LHCN-M2 (cell line): Measurements from ENCODE around the gene NOTUM. TPM values are rescaled to one million over a fixed set of nuclear protein-coding genes. Genes with fewer than 3 reads are reported as not detected.
"Not testable (repeated sequence)": the region's sequence is repeated elsewhere in the genome, so short reads cannot be mapped to it uniquely, and the experiment has no call there.

Source experiments
- DNase-seq: peaks from one replicate; pipeline ENCODE4 v3.0.0-alpha.2; 2012; ENCODE audit warnings: low read depth
- total RNA-seq: library from RNA; depleted of rRNA; stranded (reverse); fragments of >200 nt; gene quantifications from 2 replicates; pipeline ENCODE4 v1.2.3, GENCODE V29; 2014

NOTUM gene
- total RNA-seq, 1 experiment from 2014 or later: 0.75 TPM

DNA sequence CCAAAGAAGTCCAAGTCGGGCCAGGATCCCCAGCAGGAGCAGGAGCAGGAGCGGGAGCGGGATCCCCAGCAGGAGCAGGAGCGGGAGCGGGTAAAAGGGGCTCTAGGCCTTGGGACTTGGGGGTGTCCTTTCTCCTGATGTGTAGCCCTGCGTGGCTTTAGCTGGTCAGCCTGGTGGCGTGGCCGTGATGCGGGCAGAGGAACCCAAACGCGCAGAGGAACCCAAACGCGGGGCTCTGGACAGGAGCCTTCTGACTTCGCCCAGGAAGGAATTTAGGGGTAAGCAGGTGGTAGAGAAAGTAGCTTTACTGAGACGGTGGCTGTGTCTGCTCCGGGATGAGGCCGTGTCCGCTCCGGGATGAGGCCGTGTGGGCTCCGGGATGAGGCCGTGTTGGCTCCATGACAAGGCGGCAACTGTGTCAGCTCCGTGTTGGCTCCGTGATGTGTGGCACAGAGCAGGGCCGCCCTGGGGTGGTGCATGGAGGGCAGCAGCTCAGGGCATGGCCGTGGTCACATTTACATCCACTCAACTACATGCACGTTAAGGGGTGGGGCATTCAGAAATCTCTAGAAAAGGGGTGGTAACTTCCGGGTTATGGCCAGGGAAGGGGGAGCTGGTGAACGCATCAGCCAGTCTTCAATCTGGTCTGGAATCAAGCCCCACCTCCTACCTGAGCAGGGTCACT, 35.9 kb upstream of the NOTUM start:
- no peak for DNase-seq

DNA sequence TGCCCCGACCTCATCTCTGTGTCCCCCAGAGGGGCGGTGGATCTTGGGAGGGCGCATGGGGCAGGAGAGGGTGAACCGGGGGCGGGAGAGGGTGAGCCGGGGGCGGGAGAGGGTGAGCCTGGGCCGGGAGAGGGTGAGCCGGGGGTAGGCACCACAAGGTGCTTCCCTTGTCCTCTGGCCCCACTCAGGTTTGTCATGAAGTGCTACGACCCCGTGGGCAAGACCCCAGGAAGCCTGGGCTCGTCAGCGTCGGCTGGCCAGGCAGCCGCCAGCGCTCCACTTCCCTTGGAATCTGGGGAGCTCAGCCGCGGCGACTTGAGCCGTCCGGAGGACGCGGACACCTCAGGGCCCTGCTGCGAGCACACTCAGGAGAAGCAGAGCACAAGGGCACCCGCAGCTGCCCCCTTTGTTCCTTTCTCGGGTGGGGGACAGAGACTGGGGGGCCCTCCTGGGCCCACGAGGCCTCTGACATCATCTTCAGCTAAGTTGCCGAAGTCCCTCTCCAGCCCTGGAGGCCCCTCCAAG, 35.3 kb upstream of the NOTUM start:
- no peak for DNase-seq

DNA sequence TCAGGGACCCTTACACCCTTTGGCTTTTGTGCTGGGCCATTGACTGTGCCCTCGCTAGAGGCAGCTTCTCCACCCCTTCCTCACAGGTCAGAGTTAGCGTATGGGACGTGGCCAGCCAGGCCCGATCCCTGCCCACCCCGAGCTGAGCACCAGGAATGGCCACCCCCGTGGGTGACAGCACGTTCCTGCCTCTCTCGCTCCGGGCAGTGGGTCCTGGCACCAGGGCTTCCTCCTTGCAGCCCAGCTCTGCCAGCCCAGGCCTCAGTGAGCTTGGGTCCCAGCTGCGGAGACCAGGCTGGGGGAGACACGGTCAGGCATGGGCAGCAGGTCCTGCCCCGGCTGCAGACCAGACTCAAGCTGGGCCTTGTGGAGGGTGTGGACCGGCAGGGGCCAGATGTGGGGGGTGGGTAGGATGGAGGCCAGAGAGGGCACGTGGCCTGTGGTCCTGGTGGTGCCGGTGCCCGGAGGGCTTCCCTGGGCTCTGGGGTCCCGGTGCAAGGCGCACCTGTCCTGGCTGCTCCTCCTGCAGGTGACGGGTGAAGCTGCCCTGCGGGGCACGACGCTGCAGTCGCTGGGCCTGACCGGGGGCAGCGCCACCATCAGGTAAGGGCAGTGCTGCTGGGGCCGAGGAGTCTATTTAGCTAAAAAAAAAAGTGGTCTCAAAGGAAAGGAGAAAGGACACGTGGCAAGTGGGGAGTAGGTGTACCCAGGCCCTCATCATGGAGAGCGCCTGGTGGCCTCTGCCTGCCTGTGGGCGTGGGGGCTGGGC, 34.7 kb upstream of the NOTUM start:
- no peak for DNase-seq

DNA sequence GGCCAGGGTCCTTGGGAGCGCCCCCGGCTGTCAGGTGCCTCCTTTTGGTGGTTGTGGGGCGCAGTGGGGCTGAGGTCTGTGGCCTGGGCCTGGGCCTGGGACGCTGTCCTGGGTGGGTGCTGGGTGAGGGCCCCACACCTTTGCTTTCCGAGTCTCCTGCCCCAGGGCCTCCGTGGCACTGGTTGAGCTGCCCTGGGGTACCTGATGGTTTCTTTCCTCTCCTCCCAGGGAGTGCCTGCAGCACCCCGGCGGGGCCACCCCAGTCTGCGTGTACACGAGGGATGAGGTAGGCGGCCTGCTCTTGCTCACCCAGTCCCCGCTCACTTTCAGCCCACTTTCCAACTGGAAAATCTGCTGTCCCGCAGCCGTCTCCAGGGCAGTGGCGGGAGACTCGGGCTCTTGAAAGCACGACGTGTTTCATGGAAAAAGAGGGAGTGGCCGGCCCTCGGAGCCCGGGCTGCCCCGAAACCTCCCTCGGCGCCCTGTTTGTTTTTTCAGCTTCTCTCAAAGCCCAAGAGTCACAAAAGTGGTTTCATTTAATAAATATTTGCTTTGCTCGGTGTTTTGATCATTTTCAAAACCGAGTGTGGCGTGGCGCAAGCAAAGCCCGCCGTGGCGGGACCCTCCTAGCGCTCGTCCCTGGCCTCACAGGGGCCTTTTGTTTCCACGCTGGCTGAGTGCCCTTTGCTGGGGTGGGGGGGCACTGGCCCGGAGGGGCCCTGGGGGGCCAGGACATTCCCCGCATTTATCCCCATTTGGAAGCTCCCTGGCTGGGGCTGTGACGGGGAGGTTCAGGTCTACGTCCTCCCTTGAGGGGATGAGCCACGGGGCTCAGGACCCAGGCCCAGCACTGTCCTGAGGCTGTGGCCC, 33.8 kb upstream of the NOTUM start:
- DNase-seq: no peak

DNA sequence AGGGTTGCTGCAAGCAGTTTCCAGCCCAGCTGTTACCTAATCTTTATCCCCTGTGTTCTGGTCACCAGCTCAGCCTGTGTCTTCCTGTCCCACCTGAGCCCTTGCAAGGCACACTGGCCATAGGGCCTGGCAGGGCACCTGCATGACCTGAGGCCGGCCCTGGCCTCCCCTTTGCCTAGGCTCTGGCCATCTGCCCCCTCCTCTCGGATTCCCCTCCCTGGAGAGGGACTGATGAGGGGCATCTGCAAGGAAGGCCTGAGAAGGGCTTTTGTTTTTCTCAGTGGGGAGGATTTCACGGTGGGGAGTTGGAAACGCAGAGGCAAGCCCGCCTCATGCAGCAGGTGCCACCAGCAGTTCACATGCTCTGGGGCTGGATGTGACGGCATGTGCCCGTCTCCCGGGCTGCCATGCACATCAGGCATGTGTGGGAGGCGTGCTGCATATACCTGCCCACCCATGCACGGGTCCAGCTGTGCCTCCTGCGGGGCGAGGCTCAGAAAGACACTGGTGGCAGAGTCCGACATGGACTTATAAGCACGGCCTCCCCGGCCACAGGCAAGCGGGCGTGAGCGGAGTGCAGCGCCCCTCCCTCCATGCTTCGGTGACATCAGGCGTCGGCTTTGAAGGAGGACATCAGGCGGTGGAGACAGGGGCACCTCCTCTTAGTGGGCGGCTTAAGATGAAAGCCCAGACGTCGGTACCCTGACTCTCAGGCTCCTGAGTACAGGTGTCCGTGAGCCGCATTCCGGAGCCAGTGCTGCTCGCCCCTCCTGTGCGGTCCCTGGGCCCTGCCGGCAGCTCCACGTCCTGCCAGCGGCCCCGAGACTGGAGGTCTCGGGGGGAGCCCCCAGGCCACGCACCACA, 33.0 kb upstream of the NOTUM start:
- DNase-seq: no peak

DNA sequence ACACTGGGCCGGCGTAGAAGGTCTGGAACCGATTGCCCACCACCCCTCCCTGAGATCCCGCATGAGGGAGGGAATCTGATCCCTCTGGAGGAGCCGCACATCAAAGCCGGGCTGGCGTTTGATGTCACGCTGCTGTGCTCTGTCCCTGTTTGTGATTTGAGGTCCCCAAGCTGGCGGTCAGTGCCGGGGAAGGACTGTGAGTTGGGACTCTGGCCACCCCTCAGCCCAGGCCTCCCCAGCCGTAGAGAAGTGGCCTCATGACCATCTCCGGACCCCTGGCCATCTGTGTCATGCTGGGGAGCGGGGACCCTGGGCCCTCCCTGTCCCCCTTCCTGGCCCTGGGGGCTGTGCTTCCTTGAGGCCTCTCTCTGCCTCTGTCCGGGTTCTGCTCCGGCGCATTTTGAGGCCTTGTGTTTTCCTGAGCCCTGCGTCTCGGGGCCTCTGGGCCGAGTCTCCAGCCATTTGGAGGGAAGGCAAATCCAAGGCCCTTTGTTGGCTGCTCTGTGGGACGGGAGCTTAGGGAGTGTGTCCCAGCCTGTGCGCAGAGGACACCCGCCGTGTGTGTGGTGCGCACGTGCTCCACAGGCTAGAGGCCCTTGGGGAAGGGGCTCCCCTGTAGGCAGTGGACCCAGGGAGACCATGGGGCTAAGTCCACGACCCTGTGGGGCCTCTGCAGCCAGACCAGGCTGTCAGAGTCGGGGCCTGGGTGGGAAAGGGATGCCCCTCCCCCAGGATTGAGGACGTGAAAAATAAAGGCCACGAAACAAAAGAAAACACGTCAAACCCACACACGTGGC, 31.5 kb upstream of the NOTUM start:
- DNase-seq: no peak

DNA sequence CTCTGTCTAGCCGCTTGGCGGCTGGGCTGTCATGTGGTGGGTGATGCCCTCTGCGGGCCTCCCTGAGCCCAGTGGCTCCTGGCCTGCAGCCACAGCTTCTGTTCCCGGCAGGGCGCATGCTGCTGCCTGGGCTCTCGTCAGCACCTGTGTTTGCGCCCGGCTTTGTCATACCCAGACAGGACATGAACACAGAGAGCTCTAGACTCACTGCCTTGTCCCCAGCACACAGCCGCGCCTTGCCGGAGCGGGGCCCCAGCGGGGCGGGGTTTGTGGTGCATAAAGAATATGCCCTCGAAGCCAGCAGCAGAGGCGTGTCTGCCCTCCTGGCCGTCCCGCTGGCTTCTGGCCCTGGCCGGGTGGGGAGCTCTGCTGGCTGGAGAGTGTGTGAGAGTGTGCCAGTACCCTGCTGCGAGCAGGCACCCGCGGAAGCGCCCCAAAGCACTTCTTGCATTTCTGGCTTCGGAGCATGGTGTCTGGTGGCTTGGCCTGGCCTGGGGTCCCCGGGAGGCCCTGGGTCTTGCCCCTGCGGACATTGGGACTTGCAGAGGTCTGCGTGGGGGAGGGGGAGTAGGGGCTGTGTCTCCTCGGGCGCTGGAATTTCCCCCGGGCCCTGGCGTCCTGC, 30.8 kb upstream of the NOTUM start:
- peak; percentile 78 for DNase-seq

DNA sequence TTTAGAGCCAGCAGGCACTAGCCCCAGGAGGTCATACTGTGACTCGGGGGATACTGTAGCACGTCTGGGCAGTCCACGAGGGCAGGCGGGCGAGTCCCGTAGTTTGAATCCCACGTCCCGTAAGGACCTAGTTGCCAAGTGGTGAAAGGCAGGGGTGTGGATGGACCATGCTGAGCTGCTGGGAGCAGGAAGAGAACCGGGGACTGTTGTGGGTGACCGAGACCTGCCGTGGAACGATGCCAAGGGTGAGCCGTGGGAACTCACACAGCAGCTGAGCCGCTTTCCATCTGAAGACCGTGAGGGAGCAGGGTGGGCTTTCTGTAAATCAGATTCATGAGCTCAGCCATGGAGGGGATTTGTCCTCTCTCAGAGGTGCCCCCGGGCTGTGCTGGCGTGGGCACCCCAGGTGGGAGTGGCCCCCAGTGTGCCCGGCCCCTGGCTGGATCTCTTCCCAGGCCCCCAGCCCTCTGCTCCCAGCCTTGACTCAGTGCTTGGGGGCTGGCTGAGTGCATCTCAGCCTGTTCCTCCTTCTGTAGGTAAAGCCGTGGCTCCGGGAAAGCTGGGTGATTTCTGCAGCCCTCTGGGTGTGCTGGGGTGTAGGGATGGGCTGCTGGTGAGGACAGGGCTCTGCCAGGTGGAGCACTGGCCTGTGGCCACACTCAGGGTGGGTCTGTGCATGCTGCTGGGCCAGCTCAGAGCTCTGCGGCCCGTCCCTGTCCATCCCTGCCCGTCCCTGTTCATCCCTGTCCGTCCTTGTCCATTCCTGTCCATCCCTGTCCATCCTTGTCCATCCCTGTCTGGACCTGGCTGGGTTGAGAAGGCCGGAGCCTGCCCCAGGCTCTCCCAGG, 30.1 kb upstream of the NOTUM start:
- DNase-seq: no peak

DNA sequence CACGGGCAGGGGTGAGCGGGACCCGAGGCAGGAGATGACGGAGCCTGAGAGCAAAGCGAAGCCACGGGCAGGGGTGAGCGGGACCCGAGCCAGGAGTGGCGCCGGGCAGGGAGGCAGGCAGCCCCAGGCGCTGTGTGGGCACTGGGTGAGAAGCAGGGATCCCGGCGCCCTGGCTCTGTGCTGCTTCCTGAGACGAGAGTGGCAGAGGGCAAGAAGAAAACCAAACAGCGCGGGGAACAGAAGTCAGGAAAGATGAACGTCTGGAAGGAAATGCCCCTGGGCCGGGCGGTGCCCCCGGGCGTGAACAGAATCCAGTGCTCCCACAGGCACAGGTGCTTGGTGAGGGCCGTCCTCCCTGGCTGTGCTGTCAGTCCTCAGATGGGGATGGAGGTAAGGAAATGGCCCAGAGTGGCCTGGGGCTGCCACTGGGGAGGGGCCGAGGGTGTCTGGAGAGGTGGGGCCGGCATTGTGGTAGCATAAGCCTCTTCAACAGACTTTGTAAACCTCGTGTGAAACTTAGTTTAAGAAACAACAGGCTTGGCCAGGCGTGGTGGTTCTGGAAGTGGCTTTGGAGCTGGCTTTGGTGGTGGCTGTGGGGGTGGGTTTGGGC, 26.3 kb upstream of the NOTUM start:
- no peak for DNase-seq

DNA sequence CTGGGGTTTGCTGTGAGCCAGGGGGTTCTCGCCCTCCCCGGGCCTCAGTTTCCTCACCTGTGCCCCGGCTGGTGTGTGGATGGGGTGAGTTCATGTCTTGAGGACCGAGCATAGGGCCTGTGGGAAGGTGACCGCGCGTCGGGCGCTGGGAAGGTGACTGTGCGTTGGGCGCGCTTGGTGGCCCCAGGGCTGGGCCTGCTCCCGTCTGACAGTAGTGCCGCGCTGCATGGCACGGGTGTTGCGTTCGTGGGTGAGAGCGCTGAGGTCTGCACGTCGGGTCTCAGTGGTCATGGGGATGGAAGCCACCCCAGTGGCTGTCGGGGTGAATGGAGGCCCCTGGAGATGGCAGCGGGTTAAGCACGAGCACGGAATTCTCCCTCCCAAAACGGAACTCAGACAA, 25.6 kb upstream of the NOTUM start:
- no peak for DNase-seq

DNA sequence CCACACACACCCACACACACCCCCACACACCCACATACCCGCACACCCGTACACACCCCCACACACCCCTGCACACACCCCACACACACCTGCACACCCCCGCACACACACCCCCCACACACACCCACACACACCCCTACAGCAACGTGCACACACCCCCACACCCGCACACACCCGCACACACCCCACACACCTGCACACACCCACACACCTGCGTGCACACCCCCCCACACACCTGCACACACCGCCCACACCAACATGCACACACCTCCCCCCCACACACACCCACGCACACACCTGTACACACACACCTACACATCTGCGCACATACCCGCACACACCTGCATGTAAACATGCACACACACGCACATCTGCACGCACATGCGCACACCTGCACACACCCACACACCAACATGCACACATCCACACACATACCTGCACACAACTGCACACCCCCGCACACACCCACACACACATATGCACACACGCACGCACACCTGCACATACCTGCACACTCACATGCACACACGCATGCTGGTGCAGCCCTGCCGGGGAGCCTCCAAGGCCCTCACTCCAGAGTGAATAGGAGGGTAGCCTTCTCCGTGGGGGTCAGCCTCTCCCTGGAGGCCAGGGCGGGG, 23.9 kb upstream of the NOTUM start:
- no peak for DNase-seq

DNA sequence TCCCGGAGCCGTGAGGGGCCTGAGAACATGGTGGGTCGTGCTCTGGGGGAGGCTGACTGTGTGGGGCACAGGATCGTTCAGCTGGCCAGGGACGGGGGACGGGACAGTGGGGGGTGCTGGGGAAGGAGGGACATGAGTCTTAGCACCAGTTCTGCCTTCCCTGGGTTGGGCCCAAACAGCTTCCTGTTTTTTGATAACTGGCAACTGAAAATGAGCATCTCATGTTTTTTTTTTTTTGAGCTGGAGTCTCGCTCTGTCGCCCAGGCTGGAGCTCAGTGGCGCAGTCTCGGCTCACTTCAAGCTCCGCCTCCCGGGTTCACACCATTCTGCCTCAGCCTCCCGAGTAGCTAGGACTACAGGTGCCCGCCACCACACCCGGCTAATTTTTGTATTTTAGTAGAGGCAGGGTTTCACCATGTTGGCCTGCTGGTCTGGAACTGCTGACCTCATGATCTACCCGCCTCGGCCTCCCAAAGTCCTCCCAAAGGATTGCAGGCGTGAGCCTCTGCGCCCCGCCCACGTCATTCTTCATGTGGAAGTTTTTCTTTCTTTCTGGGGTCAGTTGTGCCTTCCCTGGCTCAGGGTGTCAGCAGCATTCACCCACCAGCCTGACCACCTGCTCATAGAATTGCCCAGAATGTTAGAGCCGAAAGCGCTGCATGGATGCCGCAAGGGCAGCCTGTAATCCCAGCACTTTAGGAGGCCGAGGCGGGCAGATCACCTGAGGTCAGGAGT, 22.8 kb upstream of the NOTUM start:
- DNase-seq: no peak

DNA sequence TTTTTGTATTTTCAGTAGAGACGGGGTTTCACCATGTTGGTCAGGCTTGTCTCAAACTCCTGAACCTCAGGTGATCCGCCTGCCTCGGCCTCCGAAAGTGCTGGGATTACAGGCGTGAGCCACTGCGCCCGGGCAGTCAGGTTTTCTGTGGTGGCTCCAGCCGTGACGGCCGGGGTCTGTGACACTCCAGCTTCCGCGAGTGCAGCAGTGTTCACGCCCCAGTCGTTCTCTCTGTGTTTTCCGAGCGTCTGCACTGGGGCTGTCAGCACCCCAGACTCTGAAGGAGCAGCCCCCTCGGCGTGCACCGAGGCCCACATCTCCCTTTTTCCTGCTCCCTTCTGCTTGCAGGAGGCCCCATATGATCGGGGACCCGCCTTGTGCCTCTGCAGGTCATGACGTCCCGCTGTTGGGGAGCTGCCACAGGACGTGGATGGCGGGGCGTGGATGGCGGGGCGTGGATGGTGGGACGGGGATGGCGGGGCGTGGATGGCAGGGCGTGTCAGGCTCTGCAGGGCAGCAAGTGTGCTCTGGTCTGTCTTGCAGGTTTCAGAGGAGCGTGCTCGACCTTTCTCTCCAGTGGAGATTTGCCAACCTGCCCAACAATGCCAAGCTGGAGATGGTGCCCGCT, 22.1 kb upstream of the NOTUM start:
- no peak for DNase-seq

DNA sequence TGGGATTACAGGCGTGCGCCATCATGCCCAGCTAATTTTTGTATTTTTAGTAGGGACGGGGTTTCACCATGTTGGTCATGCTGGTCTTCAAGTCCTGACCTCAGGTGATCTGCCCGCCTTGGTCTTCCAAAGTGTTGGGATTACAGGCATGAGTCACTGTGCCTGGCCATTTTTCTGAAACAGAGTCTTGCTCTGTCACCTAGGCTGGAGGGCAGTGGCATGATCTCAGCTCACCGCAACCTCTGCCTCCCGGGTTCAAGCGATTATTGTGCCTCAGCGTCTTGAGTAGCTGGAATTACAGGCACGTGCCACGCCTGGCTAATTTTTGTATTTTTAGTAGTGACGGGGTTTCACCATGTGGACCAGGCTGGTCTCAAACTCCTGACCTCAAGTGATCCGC, 20.5 kb upstream of the NOTUM start:
- DNase-seq: not testable (repeated sequence)

DNA sequence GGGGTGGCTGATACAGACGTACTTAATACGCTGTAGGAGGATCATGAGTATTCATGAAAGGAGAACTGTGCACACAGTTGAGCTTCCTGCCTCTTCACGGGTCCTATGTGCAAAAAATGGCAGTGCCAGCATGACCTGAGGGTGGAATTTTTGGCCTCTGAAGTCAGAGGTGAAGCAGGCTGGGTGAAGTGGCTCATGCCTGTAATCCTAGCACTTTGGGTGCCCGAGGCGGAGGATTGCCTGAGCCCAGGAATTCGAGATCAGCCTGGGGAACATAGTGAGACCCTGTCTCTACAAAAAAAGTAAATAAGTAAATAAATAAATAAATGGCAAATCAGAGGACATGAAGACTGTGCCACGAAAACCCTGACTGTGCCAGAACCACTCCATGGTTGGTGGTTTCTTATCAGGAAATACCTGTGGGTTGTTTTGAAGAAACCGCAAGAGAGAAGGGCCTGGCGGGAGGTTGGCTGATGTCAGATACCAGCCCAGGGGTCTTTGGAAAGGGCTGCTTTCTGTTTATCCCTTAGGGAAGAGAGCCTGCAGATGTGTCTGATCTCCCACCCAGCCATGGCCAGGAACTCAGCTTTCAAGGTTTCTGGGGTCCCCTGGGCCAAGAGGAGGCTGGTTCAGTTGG, 19.8 kb upstream of the NOTUM start:
- DNase-seq: no peak

DNA sequence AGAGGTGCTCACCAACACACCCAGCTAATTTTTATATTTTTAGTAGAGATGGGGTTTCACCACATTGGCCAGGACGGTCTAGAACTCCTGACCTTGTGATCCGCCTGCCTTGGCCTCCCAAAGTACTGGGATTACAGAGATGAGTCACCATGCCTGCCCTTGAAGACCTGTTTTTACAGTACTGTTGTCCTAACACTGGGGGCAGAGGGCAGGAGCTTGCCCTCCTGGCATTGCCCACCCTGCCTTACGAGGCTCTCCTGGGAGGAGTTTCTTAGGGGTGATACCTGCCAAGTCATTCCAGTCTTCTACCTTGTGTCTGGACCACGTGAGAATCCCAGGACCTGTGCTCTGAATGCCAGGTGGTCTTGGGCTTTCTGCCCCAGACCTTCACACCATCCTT, 19.1 kb upstream of the NOTUM start:
- DNase-seq: no peak
